Prostate gland (tissue), 2 donors: ENCODE data around the gene MYRF.

ENCODE experiments used
- CTCF ChIP-seq, 4 experiments: fragments of 200-600 bp in 2 of 4; fragments of 450-650 bp in 2 of 4; sonication (generic) in 2 of 4; IDR thresholded peaks; 1 replicate in 3 of 4; 2 replicates in 1 of 4; pipeline ENCODE4 v1.5.1; 2016 to 2019; ENCODE audit warnings: antibody characterized with exemption in 4 of 4, mild to moderate bottlenecking in 2 of 4, moderate library complexity in 2 of 4
- POLR2A ChIP-seq: fragments of 450-650 bp; IDR thresholded peaks from one replicate; pipeline ENCODE4 v1.6.1; 2016; ENCODE audit warnings: antibody characterized with exemption, mild to moderate bottlenecking
- POLR2AphosphoS5 ChIP-seq: sonication (generic); formaldehyde crosslinking; IDR thresholded peaks from one replicate; pipeline ENCODE4 v1.6.1; 2017; ENCODE audit warnings: antibody characterized with exemption

- TF ChIP-seq POLR2A (no peak), POLR2AphosphoS5 (no peak), CTCF (IDR thresholded peaks at IDR 0.05) (no peak)
Observed at GRCh38 chr11:61724437-61724836, 28.0 kb upstream of the MYRF start.
